ENCODE measurements around the gene SAE1. TPM values are rescaled to one million over a fixed set of nuclear protein-coding genes. Genes with fewer than 3 reads are reported as not detected.
"Not testable (repeated sequence)": the region's sequence is repeated elsewhere in the genome, so short reads cannot be mapped to it uniquely, and the experiment has no call there.

Gene SAE1
- total RNA-seq, 2 donors from 2014 or later: 48.4 to 73.0 TPM

DNA sequence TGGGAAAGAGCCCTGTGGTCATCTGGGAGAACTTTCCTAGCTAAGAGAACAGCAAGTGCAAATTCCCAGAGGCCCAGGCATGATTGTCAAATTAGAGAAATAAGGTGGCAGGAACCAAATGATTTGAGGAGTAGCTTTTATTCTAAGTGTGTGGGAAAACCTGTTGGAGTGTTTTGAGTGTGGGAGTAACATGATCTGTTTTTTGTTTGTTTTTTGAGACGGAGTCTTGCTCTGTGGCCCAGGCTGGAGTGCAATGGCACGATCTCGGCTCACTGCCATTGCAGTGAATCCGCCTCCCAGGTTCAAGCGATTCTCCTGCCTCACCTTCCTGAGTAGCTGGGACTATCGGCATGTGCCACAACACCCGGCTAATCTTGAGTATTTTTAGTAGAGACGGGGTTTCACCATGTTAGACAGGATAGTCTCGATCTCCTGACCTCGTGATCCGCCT is 2.4 kb downstream of the SAE1 start:
- no peaks in the 10 kb centered on the region for H3K4me1 ChIP-seq (replicated peaks)
- intact Hi-C loops (cut with DNase I): no loop called here
- H3K9me3 ChIP-seq: no peaks in the 10 kb centered on the region
- TF ChIP-seq POLR2A (IDR thresholded peaks at IDR 0.05) (no peak), POLR2AphosphoS5 (IDR thresholded peaks at IDR 0.05) (no peak)
- TF ChIP-seq, protein P1, sequence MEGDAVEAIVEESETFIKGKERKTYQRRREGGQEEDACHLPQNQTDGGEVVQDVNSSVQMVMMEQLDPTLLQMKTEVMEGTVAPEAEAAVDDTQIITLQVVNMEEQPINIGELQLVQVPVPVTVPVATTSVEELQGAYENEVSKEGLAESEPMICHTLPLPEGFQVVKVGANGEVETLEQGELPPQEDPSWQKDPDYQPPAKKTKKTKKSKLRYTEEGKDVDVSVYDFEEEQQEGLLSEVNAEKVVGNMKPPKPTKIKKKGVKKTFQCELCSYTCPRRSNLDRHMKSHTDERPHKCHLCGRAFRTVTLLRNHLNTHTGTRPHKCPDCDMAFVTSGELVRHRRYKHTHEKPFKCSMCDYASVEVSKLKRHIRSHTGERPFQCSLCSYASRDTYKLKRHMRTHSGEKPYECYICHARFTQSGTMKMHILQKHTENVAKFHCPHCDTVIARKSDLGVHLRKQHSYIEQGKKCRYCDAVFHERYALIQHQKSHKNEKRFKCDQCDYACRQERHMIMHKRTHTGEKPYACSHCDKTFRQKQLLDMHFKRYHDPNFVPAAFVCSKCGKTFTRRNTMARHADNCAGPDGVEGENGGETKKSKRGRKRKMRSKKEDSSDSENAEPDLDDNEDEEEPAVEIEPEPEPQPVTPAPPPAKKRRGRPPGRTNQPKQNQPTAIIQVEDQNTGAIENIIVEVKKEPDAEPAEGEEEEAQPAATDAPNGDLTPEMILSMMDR (IDR thresholded peaks at IDR 0.05): no peak
- H3K27ac ChIP-seq: no peak overlapping the region
- no peaks in the 10 kb centered on the region for H3K27me3 ChIP-seq (replicated peaks; ENCODE audit: insufficient read depth)
- H3K4me3 ChIP-seq: no peak overlapping the region
- 68% methylated on average over 11 of the region's 11 CpGs for WGBS
- no peak for DNase-seq (ENCODE audit: low spot score)
- H3K36me3 ChIP-seq: no peaks in the 10 kb centered on the region

DNA sequence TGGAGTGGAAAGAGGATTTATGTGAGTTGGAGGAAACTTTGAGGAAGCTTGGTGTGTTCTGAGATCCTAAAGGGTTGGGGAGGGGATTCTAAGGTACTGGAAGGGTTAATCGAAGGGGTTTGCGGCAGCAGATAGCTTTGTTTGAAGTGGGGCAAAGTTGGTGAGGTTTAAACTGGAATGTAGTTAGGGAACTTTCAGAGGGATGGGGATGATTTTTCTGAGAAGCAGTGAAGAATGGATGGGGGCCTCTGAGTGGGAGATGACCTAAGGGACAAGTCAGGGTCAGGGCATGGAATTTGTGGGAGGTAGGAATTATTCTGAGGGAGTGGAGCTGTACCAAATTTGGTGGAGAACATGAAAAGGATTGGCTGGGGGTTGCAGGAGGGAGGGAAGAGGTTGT is 3.9 kb downstream of the SAE1 start:
- no peak for TF ChIP-seq POLR2AphosphoS5 (IDR thresholded peaks at IDR 0.05)
- TF ChIP-seq, protein P1 (IDR thresholded peaks at IDR 0.05): no peak
- no peak for TF ChIP-seq POLR2A (IDR thresholded peaks at IDR 0.05)
- Histone ChIP-seq H3K36me3 (no peaks in the 10 kb centered on the region), H3K9me3 (no peaks in the 10 kb centered on the region), H3K4me1 (replicated peaks) (no peaks in the 10 kb centered on the region), H3K4me3 (no peak overlapping the region), H3K27me3 (replicated peaks; ENCODE audit: insufficient read depth) (no peaks in the 10 kb centered on the region), H3K27ac (no peak overlapping the region)
- intact Hi-C loops (cut with DNase I): no loop called here
- DNase-seq (ENCODE audit: low spot score): no peak
- 50% methylated on average over 2 of the region's 2 CpGs for WGBS

DNA sequence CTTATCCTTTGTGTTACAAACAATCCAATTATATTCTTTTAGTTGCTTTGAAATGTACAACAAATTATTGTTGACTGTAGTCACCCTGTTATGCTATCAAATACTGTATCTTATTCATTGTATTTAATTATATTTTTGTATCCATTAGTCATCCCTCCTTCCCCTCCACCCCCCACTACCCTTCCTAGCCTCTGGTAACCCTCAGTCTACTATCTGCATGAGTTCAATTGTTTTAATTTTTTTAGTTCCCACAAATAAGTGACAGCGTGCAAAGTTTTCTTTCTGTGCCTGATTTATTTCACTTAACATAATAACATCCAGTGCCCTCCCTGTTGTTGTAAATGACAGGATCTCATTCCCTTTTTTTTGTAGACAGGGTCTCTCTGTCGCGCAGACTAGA is 4.5 kb downstream of the SAE1 start:
- no peak for TF ChIP-seq POLR2AphosphoS5 (IDR thresholded peaks at IDR 0.05)
- TF ChIP-seq, protein P1 (IDR thresholded peaks at IDR 0.05): no peak
- no peak for TF ChIP-seq POLR2A (IDR thresholded peaks at IDR 0.05)
- intact Hi-C loops (cut with DNase I): no loop called here
- no peak overlapping the region for H3K4me3 ChIP-seq
- 82% methylated on average over 3 of the region's 3 CpGs for WGBS
- DNase-seq (ENCODE audit: low spot score): no peak
- no peak overlapping the region for H3K27ac ChIP-seq
- H3K9me3 ChIP-seq: no peaks in the 10 kb centered on the region
- no peaks in the 10 kb centered on the region for H3K4me1 ChIP-seq (replicated peaks)
- H3K36me3 ChIP-seq: no peaks in the 10 kb centered on the region
- H3K27me3 ChIP-seq (replicated peaks; ENCODE audit: insufficient read depth): no peaks in the 10 kb centered on the region

DNA sequence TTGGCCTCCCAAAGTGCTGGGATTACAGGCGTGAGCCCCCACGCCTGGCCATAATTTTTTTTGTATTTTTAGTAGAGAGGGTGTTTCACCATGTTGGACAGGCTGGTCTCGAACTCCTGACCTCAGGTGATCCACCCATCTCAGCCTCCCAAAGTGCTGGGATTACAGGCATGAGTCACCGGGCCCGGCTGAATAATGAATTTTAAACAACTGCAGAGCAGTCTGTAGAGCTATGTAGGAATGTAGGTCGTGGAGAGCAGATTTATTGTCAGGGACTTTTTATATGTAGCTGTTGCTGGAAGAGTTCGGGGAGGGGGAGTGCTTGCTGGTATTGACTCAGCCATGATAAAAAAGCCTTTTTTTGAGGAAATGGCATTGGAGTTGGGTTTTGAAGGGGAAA is 10.6 kb downstream of the SAE1 start:
- DNase-seq (ENCODE audit: low spot score); H3K36me3 ChIP-seq; intact Hi-C loops (cut with DNase I); H3K27ac ChIP-seq; H3K9me3 ChIP-seq; H3K27me3 ChIP-seq (replicated peaks; ENCODE audit: insufficient read depth); H3K4me1 ChIP-seq (replicated peaks); H3K4me3 ChIP-seq: not testable (repeated sequence)
- 40% methylated on average over 7 of the region's 7 CpGs for WGBS

DNA sequence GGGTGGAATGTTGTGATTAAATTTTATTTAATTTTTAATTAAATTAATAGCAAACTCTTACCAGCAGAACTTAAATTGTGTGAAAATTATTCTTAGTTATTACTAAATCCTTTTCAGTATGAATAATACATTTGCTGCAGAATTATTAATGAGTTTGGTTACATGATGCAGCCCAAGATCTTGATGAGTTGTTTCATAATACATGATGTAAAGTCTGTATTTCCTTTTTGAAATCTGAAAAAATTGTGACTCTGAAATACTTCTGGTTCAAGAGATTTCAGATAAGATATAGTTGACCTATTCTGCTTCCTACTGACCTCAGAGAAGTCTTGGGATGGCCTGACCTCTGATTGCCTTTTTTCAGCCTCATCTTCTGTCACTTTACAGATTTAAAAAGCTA is 11.1 kb downstream of the SAE1 start:
- no peaks in the 10 kb centered on the region for H3K27me3 ChIP-seq (replicated peaks; ENCODE audit: insufficient read depth)
- no peak for TF ChIP-seq POLR2AphosphoS5 (IDR thresholded peaks at IDR 0.05)
- TF ChIP-seq, protein P1 (IDR thresholded peaks at IDR 0.05): no peak
- H3K27ac ChIP-seq: no peak overlapping the region
- no peaks in the 10 kb centered on the region for H3K4me1 ChIP-seq (replicated peaks)
- no peaks in the 10 kb centered on the region for H3K9me3 ChIP-seq
- H3K36me3 ChIP-seq: peaks cover 0 to 7% of the 10 kb centered on the region in 2 donors
- DNase-seq (ENCODE audit: low spot score): no peak
- intact Hi-C loops (cut with DNase I): no loop called here
- H3K4me3 ChIP-seq: no peak overlapping the region
